Astrocyte (in vitro differentiated cells and primary cell): ENCODE measurements around the gene GGNBP2.

Experiments used
- CTCF ChIP-seq: IDR thresholded peaks from 2 replicates; pipeline ENCODE4 v1.5.1; 2011; ENCODE audit warnings: low read depth, mild to moderate bottlenecking, inconsistent platforms, low read length, moderate library complexity; ENCODE audit not compliant: insufficient read depth
- EZH2 ChIP-seq: IDR thresholded peaks from 2 replicates; pipeline ENCODE4 v1.6.1; 2012; ENCODE audit warnings: mild to moderate bottlenecking, low read length, inconsistent platforms; ENCODE audit not compliant: insufficient read depth

GRCh38 chr17:36532435-36532975, 12.2 kb upstream of the GGNBP2 start:
- no peak for TF ChIP-seq CTCF
- TF ChIP-seq EZH2: no peak
